NCI-H1694 treated with DMSO at 0.1 percent for 48 hours (cell line): Measurements from ENCODE around the gene EXD3.
"Not testable (repeated sequence)": the region's sequence is repeated elsewhere in the genome, so short reads cannot be mapped to it uniquely, and the experiment has no call there.

Experiments
- DNase-seq: peaks from one replicate; lab custom pipeline; 2025; lab: John Stamatoyannopoulos, UW

EXD3 gene

GRCh38 chr9:137393176-137394150, 29.5 kb downstream of the EXD3 start:
- no peak for DNase-seq

DNA sequence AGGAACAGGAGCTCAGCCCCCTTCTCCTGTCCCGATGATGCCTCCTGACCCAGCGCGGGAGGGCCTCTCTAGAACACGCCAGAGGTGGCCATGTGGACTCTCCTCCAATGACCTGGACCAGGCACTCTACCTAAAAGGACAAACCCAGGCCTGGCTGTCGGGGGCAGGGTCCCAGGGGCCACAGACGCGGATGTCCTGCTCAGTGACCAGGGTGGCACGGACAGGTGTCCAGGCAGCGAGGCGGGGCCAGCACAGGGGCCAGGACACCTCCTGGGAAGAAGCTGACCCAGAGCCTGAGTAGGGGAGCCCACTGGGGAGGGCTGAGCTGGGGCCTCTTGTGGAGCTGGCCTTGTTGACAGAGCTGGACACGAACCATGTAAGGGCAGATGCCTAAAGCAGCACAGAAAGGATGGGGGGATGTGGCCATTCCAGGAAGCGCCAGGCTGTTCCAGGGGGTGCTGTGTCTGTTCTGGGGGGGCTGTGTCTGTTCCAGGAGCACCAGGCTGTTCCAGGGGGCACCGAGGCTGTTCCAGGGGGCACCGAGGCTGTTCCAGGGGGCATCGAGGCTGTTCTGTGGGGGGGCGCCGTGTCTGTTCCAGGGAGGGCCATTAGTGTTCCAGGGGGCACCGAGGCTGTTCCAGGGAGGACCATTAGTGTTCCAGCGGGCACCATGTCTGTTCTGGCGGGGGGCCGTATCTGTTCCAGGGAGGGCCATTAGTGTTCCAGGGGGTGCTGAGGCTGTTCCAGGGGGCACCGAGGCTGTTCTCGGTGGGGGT, 30.5 kb downstream of the EXD3 start:
- DNase-seq: no peak

DNA sequence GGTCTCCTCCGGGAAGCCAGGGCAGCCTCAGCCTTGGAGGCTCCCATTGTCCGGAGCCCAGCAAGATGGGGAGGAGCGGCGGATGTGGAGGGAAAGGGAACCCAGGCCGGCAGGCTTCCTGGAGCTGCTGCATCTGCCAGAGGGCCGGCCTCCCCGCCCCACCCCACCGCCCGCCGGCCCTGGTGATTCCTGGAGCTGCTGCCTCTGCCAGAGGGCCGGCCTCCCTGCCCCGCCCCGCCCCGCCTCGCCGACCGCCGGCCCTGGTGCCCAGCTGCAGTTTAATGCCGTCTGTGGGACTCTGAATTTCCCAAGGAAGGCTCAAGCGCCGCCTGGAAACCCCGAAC, 31.6 kb downstream of the EXD3 start:
- DNase-seq: no peak

DNA sequence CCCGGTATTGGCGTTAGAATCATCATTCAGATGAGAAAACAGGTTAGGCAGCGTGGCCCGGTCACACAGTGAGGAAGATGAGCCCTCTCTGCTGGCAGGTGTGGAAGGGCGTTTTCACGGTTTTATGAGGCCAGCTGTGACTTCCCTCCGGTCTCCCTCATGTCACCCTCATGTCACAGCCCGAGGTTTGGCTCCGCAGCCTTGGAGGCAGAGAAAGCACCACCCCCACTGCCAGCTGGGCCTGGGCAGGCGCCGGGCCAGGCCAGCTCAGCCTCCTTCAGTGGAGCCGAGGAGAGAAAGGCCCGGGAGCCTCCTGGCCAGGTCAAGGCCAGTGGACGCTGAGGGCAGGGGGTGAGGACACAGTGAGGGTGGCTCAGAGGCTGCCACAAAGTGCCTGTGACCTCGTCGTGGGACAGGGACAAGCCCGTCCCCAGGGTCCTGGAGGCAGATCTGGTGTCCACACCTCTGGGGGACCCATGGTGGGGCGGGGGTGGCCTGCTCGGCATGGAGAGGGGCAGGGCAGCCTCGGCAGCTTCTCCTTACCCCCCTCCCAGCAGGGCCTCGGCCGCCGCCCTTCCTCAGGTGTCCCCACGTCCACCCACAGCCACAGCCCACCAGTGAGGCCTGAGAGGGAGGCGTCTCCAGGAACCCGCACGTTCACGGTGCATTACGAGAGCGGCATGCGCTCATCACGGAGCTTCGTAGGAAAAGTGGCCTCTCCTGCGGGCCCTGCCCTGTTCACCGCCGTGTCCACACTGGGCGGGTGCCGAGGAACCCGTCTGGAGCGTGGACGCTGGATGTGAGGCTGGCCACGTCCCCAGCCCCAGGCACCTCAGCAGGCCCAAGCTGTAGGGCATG, 32.2 kb downstream of the EXD3 start:
- peak; percentile 36 for DNase-seq

- DNase-seq: no peak
These were observed 33.6 kb downstream of the EXD3 start for GRCh38 chr9:137389428-137389746.

GRCh38 chr9:137388589-137389427, 34.2 kb downstream of the EXD3 start:
- no peak for DNase-seq

GRCh38 chr9:137387891-137388560, 34.9 kb downstream of the EXD3 start:
- DNase-seq: no peak

DNA sequence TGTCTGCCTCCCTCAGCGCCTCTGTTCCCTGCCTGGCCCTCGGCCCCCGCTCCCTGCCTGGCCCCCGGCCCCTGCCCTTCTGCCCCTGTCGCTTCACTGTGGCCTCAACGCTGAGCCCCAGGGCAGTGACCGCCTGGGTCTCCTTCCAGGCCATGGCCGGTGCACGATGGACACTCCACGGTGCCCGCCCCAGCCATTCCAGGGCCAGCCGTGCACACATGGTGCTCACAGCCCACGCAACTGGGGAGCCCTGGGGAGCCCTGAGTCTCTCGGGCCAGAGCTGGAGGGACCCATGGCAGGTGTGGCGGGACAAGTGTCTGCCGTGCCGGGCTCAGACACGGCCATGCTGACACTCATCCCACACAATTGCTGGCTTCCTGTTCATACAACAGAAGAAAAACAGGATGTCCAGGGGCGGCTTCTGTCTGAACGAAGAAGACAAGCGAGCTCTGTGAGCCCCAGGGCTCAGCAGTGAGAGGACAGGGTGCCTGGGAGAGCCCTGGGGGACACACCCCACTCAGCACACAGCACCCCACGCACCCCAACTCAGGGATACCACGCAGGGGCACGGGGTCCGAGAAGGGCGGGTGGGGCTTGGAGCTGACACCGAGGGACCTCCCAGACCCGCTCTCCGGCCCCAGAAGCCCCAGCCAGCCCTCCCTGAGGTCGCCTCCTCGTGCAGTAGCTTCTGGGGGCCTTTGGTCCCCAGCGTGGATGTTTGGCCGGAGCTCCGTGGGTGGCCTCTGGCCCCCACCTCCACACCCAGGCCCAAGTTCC, 35.7 kb downstream of the EXD3 start:
- no peak for DNase-seq

GRCh38 chr9:137386507-137387113, 36.4 kb downstream of the EXD3 start:
- not testable (repeated sequence) for DNase-seq

DNA sequence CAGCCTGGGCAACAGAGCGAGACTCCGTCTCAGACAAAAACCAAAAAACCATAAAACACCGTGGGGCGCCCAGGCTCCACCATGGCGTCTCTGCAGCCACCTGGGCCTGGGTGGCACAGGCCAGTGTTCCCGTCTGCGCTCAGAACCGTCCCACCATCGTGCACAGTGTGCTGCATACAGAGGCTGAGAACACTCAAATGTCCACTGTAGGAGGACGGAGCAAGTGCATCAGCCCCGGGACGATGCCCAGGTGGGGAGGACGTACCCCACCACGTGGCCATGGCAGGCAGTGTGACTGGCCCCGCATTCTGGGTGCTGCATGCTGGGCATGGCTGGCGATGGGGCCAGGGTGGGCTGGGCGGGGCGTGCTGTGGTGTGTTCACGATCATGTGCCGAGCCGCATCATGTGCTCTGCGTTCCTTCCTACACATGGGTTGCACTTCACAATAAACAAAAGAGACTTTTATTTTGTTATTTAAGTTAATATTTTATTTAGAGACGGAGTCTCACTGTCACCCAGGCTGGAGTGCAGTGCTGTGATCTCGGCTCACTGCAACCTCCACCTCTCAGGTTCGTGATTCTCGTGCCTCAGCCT, 37.8 kb downstream of the EXD3 start:
- no peak for DNase-seq

DNA sequence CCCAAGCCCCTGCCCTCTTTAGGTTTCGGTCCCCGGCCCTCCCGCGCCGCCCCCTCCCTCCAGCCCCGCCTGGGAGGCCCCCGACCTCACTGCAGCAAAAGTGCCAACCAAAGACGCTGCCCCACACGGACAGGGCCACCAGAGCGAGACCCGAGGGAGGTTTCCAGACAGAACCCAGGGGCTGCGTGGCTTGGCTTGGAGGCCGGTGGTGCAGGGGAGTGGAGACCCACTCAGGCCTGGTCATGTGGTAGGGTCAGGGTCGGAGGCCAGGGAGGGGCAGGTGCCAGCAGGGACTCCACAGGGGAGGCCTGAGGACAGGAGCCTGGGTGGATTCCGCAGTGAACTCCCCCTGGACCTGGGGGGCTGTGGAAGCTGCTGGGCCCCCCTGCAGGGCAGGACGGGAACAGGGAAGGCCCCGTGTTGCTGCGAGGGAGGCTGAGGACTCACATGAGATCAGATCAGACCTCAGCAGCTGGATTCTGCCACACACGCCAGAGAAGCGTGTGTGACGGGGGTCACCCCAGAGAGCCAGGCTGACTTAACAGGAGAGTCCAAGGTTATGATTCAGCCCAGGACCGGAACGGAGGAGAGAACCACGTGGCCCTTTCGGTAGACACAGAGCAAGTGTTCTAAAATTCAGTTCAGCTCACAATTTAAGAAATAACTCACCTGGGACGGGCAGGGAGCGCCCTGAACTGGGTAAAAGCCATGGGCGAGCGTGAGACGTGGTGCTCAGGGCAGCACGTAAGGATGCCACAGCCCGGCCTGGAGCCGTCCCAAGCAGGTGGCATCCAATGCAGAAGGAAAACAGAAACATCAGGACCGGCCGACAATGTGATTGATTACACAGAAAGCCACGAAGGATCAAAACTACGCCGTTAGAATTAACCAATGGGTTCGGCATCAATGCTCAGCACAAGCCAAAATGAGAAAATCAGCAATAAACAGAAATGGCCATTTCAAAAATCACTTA, 38.9 kb downstream of the EXD3 start:
- no peak for DNase-seq

- no peak for DNase-seq
These were observed 39.7 kb downstream of the EXD3 start for GRCh38 chr9:137383081-137383783.

DNA sequence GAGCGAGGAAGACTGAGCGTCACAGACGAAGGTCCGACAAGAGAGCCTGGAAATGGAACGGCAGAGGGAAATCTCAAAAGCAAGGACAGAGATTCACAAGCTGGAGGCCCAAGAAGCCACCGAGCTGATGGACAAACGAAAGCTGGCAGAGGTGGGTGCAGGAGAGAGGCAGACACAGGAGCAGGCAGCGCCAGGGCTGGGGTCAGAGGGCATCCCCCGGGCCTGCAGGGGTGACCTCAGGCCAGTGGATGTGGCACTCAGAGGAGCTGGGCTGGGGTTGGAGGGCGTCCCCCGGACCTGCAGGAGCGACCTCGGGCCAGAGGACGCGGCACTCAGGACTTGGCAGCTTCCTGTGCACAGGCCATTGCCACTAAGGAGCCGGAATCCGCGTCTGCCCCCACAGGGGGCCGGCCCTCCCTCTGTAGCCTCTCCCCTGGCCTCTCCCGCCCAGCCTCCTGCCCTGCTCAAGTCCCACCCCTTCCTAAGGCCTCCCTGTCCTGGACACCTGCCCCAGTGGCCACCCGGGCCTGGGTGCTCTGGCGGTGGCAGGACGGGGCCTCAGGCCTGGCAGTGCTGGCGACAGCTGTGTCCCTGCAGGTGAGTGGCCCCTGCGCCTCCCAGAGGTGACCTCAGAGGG, 40.4 kb downstream of the EXD3 start:
- no peak for DNase-seq

GRCh38 chr9:137381501-137382443, 41.2 kb downstream of the EXD3 start:
- no peak for DNase-seq

- no peak for DNase-seq
These were observed 42.4 kb downstream of the EXD3 start for GRCh38 chr9:137380606-137381005.

GRCh38 chr9:137380171-137380570, 42.8 kb downstream of the EXD3 start:
- DNase-seq: no peak
